ENCODE measurements around the gene NIPSNAP3A.

The NIPSNAP3A gene

DNA sequence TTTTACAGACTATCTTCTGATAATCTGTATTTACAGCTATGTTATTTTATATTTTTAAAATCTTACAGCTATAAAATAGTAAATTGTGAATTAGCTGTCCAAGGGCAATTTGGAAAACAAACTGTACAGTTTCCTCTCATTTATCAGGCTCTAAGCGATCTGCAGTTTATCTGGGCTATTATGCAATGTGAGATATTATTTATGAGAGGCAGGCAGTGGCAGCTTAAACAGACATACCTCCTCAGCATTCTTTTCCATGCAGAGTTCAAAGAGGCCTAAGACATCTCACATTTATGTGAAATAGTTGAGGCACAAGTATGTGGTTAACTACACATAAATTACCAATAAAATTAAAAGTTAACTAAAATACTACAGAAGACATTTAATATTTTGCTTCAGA lies 26.6 kb downstream of the NIPSNAP3A start:
- no peak for DNase-seq (ENCODE audit: low read depth in 2 of 2, low spot score in 1 of 2)

GRCh38 chr9:104774831-104775573 lies 27.5 kb downstream of the NIPSNAP3A start:
- no peak for DNase-seq (ENCODE audit: low read depth in 2 of 2, low spot score in 1 of 2)

DNA sequence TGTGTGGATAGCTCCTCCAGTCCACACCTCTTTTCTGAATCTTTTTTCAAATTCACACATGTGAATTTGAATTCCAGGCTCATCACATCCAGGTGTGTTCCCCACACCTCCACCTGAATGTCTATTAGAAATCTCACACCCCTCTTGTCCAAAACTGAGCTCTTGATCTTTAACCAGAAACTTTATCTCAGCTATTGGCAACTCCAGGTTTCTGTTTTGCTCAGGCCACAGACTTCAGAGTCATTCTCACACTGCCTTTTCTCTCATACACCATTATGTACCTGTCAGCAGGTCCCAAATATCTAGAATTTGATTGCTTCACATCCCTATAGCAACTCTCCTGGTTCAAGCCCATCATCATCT lies 28.1 kb downstream of the NIPSNAP3A start:
- DNase-seq (ENCODE audit: low read depth in 2 of 2, low spot score in 1 of 2): no peak

GRCh38 chr9:104775976-104776375 lies 28.5 kb downstream of the NIPSNAP3A start:
- no peak for DNase-seq (ENCODE audit: low read depth in 2 of 2, low spot score in 1 of 2)

DNA sequence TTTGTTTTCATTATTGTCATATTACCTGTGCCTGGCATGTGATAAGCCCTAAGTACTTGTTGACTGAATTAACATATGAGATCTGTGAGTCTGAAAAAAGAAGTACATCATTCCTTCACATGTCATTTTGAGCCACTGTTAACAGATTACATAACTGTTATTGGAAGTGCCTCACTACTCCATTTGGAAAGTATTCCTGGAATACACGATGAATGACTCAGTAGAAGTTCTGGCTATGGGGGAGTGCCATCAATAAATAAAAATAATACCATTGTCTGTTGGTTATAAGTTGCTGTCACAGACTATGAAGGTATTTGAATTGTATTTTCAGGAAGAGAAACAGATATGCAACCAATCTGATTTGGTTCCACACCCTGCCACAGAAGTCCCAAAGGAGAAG lies 29.3 kb downstream of the NIPSNAP3A start:
- DNase-seq (ENCODE audit: low read depth in 2 of 2, low spot score in 1 of 2): no peak

DNA sequence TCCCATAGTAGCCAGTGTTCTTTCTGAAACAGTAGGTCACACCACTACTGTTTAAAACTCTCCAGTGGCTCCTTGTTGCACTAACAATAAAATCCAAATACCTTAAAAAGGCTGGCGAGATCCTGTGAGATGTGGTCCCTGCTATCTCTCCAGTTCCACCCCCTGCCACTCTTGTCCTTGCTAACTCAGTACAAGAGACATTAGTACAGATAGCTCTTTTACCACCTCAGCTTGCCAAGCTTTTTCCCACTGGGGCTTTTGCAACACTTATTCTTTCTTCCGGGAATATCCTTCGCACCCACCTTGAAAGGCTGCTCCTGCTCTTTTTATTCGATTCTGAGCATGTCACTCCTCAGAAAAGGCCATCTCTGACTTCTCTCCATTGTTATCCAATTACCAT lies 31.3 kb downstream of the NIPSNAP3A start:
- no peak for DNase-seq (ENCODE audit: low read depth in 2 of 2, low spot score in 1 of 2)

GRCh38 chr9:104779334-104779733 lies 31.9 kb downstream of the NIPSNAP3A start:
- DNase-seq (ENCODE audit: low read depth in 2 of 2, low spot score in 1 of 2): no peak

DNA sequence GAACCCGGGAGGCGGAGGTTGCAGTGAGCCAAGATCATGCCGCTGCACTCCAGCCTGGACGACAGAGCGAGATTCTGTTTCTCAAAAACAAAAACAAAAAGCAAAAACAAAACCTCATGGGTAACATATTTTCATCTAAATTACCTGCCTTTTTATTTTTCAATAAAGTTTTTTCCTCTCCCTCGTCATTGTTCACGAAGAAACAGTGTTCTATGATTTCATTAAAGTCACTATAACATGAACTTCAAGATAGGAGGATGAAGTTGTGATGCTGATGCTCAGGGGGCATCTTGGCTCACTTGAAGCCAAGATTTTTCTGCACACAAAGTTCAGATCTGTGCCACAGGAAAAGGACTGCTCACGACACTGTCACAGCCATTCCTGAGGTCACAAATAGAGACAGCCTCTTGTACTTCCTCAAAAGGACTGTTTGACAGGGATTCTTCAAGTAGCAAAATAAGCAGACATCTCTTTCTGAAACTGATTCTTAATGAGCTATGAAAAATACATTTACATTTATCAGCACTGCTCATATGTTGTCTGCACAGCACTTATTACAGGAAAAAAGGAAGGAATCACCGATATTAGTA lies 32.6 kb downstream of the NIPSNAP3A start:
- no peak for DNase-seq (ENCODE audit: low read depth in 2 of 2, low spot score in 1 of 2)

DNA sequence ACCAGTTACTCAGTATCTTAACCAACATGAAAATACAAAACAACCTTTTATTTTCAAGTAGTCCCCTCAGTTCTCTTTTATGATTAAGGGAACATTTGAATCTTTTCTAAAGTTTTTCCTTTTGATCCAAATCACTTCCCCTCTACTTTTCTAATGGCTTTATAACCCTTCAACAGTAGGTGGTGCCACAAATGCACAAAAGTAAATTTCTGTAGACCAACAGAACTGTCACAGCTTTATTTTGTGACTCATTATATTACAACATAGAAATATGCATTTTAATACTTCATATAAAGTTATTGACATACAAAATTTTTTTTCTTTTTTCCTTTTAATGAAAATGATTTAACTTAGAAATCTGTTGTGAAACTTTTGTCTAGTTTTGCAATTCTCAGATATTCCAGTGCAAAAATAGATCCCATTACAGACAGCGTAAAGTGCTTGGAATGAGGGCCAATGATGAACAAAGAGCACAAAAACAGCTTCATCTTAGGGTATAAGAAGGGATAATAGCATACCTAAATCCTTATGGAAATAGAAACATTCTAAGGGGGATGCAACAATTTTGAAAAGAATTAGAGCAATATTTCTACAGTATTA lies 33.4 kb downstream of the NIPSNAP3A start:
- DNase-seq (ENCODE audit: low read depth in 2 of 2, low spot score in 1 of 2): no peak

- no peak for DNase-seq (ENCODE audit: low read depth in 2 of 2, low spot score in 1 of 2)
Measured at GRCh38 chr9:104783588-104783987, 36.1 kb downstream of the NIPSNAP3A start.

DNA sequence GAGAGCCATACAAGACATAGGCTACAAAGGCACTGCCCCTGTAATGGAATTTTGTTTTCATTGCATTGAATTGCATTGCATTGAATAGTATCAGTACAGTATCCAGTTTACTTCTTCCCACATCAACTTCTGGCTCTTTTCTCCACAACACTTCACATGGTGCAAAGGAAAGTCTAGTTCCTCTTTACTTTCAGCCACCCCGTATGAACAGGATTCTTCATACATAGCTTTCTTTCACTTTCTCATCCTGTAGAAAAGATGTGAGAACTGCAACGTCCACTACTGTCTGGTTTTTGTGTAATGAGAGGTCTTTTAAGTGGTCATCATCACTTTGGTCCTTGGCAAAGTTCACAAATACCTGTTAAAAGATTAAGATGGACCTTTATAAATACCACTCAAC lies 36.6 kb downstream of the NIPSNAP3A start:
- no peak for DNase-seq (ENCODE audit: low read depth in 2 of 2, low spot score in 1 of 2)

GRCh38 chr9:104786293-104786692 lies 38.8 kb downstream of the NIPSNAP3A start:
- DNase-seq (ENCODE audit: low read depth in 2 of 2, low spot score in 1 of 2): no peak

- DNase-seq (ENCODE audit: low read depth in 2 of 2, low spot score in 1 of 2): no peak
Measured at GRCh38 chr9:104787306-104788015, 40.0 kb downstream of the NIPSNAP3A start.

DNA sequence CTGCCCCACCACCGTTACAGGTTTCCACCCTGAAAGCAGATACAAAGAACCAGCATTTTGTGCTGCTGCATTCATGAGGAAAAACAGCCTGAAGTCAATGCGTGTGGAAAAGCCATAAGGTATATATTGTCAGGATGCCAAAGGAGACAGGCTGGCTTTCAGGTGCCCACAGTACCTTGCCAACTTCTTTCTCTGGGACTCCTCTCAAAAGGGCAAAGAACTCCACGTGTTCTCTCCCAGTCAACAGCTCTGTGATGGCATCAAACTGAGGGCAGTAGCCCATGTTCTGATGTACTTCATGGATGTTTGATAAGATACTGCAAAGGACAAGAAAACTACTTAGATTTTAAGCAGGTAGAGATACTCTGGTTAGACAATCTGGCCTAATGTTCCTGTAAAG lies 40.8 kb downstream of the NIPSNAP3A start:
- DNase-seq (ENCODE audit: low read depth in 2 of 2, low spot score in 1 of 2): no peak

DNA sequence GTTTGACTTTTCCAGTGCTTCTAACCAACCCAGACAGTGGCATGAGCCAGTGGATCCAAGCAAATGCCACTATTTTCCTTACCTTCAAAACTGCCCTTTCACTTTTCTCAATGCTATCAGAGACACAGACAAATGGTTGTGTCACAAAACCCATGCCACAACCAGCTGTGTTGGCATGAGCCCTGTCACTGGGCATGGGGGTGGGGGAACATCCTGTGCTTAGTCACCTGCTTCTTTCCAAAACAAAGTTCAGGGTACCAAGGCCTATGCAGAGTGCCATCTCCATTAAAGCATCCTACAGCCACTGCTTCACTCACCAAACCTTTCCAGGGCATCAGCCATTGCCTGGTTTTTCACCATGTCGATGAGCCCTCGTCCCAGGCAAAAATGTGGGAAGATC lies 46.6 kb downstream of the NIPSNAP3A start:
- DNase-seq (ENCODE audit: low read depth in 2 of 2, low spot score in 1 of 2): no peak

DNA sequence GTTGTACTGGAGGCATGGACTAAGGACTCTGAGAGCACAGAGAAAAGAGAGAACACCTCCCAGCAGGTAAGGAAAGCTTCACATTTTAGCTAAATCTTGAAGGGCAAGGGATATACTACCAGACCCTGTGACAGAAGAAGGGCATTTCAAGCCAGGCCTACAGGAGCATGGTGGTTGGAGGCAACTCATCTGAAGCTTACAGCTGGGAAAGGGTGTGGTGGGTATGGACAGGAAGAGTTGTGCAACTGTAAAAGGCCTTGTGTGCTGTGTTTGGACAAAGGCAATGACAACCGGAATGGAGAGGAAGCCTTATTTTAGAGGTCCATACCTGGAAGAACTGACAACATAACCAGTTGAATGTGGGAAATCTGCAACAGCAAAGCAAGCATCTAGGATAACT lies 47.6 kb downstream of the NIPSNAP3A start:
- DNase-seq (ENCODE audit: low read depth in 2 of 2, low spot score in 1 of 2): no peak

- DNase-seq (ENCODE audit: low read depth in 2 of 2, low spot score in 1 of 2): no peak
Measured at GRCh38 chr9:104795857-104796256, 48.4 kb downstream of the NIPSNAP3A start.

DNA sequence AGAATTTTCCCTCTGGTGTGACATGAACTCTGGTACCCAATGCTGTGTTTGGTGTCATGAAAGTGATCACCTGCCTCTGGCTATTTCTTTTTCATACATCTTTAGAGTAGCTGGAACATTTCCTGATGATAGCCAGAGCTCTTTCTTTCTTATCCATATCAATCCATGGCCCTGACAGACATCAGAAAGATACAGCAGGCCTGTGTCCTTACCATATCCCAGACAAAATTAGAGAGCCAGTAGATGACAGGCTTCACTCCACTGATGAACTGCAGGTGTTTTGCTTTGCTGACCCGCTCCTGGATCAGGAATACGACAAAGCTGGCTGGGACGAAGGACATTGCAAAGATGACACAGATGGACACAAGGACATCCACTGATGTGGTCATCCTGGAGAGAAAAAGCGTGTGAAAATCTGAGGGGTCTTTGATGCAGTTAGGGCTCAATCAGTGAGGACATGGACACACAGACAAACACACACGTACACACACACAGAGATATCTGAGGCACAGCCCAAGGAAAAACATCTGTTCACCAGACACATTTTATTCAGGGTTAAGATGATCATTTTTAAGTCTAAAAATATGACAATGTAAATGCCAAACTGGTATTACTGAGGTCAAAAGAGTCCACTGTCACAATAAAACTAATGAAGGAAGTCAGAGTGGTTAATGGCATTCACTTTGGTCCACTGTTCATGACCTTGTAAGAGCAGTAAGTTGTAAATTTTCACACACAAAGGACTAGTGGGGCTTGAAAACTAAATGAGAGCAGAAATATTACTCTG lies 50.9 kb downstream of the NIPSNAP3A start:
- DNase-seq (ENCODE audit: low read depth in 2 of 2, low spot score in 1 of 2): no peak

DNA sequence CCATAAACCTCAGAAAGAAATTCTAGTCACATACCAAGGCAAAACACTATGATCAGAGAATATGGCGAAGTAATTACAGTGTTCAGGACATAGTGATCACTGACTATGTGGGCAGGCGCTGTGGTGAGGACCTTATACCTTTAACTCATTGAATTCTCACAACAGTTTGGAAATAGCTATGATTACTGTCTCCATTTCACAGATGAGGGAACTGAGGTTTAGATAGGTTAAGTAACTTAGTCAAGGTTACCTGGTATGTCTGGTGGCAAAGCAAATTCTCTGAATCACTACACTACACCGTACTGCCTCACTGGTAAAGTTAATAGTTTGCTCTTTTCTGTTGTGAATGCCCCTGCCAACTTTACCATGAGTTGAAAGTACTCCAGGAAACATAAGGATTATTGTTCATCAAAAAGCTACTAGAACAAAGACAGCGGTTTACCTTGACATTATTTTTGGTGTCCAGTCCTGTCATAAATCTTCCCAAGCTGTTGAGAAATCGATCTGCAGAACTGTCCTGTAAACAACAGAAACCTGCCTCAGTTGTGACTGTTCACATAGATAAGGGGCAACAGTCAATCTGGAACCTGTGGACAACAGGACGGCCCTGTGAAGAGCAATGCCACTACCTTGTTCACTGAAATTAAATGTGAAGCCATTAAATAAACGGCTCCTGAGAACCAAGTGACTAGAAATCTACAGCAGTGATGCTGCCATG lies 52.7 kb downstream of the NIPSNAP3A start:
- DNase-seq (ENCODE audit: low read depth in 2 of 2, low spot score in 1 of 2): no peak

- DNase-seq (ENCODE audit: low read depth in 2 of 2, low spot score in 1 of 2): no peak
Measured at GRCh38 chr9:104802110-104802509, 54.6 kb downstream of the NIPSNAP3A start.

DNA sequence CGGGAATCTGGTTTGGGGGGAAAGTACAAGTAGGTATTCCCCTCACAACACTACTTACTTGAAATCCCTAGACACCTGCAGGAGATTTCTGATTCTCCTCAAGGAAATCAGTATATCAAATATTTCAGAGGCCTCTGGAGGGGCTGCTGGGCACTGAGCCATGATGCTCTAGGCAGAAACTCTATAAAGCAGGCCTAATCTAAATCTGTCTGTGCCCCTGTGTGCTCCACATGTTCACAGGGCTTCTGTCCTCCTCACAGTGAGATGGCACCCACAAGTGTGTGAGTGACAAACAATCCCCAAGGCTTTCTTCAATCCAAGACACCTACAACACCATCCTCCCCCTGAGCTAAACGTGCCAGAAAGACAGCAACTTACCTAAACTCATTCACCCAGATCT lies 55.4 kb downstream of the NIPSNAP3A start:
- no peak for DNase-seq (ENCODE audit: low read depth in 2 of 2, low spot score in 1 of 2)
